Measurements from ENCODE around the gene USH2A.

USH2A gene

GRCh38 chr1:215875236-215875635, 548.0 kb downstream of the USH2A start (continued):
- TF ChIP-seq PRDM6 (tag by site-specific recombination; IDR thresholded peaks at IDR 0.05) (no peak), PRDM2 (tag by site-specific recombination; IDR thresholded peaks at IDR 0.05; ENCODE audit: borderline replicate concordance) (no peak), ZNF133 (tag by site-specific recombination; IDR thresholded peaks at IDR 0.05) (no peak), ZNF280D (tag by site-specific recombination; IDR thresholded peaks at IDR 0.05) (no peak), ZNF626 (tag by site-specific recombination; IDR thresholded peaks at IDR 0.05) (no peak), SP7 (tag by site-specific recombination; IDR thresholded peaks at IDR 0.05) (no peak)
- TF ChIP-seq, protein P1, sequence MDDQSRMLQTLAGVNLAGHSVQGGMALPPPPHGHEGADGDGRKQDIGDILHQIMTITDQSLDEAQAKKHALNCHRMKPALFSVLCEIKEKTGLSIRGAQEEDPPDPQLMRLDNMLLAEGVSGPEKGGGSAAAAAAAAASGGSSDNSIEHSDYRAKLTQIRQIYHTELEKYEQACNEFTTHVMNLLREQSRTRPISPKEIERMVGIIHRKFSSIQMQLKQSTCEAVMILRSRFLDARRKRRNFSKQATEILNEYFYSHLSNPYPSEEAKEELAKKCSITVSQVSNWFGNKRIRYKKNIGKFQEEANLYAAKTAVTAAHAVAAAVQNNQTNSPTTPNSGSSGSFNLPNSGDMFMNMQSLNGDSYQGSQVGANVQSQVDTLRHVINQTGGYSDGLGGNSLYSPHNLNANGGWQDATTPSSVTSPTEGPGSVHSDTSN (CRISPR knock-in tag; IDR thresholded peaks at IDR 0.05), result no peak

DNA sequence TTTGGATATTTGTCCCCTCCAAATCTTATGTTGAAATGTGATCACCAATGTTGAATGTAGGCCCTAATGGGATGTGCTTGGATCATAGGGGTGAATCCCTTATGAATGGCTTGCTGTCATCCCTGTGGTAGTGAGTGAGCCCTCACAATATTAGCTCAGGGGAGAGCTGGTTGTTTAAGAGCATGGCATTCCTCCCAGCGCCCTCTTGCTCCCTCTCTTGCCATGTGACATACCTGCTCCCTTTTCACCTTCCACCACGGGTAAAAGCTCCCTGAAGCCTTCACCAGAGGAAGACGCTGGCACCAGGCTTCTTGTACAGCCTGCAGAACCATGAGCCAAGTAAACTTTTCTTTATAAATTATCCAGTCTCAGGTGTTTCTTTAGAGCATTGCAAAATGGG, 550.6 kb downstream of the USH2A start:
- ChIA-PET CTCF (interaction anchor here (0.6 kb wide), 1 partner anchor 34 kb away, joined by 3 read pairs; no protein-coding TSS in a partner anchor), POLR2A (no interaction called here)
- H3K4me1 ChIP-seq (ENCODE audit: control insufficient read depth, insufficient read depth, low read length), result no peaks in the 10 kb centered on the region
- no peak for TF ChIP-seq ZSCAN18 (tag by site-specific recombination; IDR thresholded peaks at IDR 0.05)
- no peak for TF ChIP-seq MZF1 (tag by site-specific recombination; IDR thresholded peaks at IDR 0.05; ENCODE audit: borderline replicate concordance)
- no peak for TF ChIP-seq ZNF777 (tag by site-specific recombination; IDR thresholded peaks at IDR 0.05; ENCODE audit: borderline replicate concordance)
- no peak for TF ChIP-seq ZNF311 (tag by site-specific recombination; IDR thresholded peaks at IDR 0.05; ENCODE audit: borderline replicate concordance)
- TF ChIP-seq ZNF510 (tag by site-specific recombination; IDR thresholded peaks at IDR 0.05; ENCODE audit: insufficient replicate concordance), result no peak
- no peak for TF ChIP-seq ZNF768 (tag by site-specific recombination; IDR thresholded peaks at IDR 0.05)
- no peak for TF ChIP-seq ZNF157 (tag by site-specific recombination; IDR thresholded peaks at IDR 0.05)
- TF ChIP-seq SP7 (tag by site-specific recombination; IDR thresholded peaks at IDR 0.05), result no peak
- no peak for TF ChIP-seq REST (tag by site-specific recombination; IDR thresholded peaks at IDR 0.05)
- TF ChIP-seq ZNF658 (tag by site-specific recombination; IDR thresholded peaks at IDR 0.05), result no peak
- no peak for TF ChIP-seq ZNF707 (tag by site-specific recombination; IDR thresholded peaks at IDR 0.05)
- TF ChIP-seq REPIN1 (tag by site-specific recombination; IDR thresholded peaks at IDR 0.05; ENCODE audit: low read depth), result no peak
- no peak for TF ChIP-seq ZNF37A (tag by site-specific recombination; IDR thresholded peaks at IDR 0.05)

More for the DNA sequence above, 550.6 kb downstream of the USH2A start:
- Histone ChIP-seq H3K27ac (ENCODE audit: extremely low read depth, low read depth, low read length) (no peak overlapping the region), H3K9me3 (ENCODE audit: control insufficient read depth, insufficient read depth, low read depth, low read length) (no peaks in the 10 kb centered on the region), H3K4me3 (ENCODE audit: low read depth, low read length) (no peak overlapping the region), H3K36me3 (ENCODE audit: control insufficient read depth in 2 of 2, insufficient read depth in 1 of 2, low read length in 2 of 2) (no peaks in the 10 kb centered on the region)

Data from HEK293 (cell line).